PFSK-1 (cell line): ENCODE results near the gene USP9Y.

Experiments used
- REST ChIP-seq, 2 experiments: IDR thresholded peaks; 2 replicates each; pipeline versions ENCODE4 v1.6.1 to v1.8.0; 2011 to 2012; ENCODE audit warnings: low read depth in 2 of 2, low read length in 2 of 2, control low read depth in 1 of 2, inconsistent platforms in 1 of 2, mild to moderate bottlenecking in 1 of 2, moderate library complexity in 1 of 2; ENCODE audit not compliant: insufficient read depth in 1 of 2
- TAF1 ChIP-seq: IDR thresholded peaks from 2 replicates; pipeline ENCODE4 v1.6.1; 2012; ENCODE audit warnings: low read length, control low read depth, borderline replicate concordance; ENCODE audit not compliant: insufficient read depth

GRCh38 chrY:12662745-12663591 lies 38.1 kb upstream of the USP9Y start:
- TF ChIP-seq TAF1 (no peak), REST (IDR thresholded peaks at IDR 0.05; ENCODE audit: insufficient read depth in 1 of 2, low read depth in 2 of 2, low read length in 2 of 2) (no peak)
